Superior temporal gyrus (tissue), 1 donor: ENCODE data around the gene FOXJ1.

ENCODE experiments used
- DNase-seq: peaks from one replicate; pipeline ENCODE4 v3.0.0-alpha.2; 2016; ENCODE audit errors: extremely low spot score

FOXJ1 gene

DNA sequence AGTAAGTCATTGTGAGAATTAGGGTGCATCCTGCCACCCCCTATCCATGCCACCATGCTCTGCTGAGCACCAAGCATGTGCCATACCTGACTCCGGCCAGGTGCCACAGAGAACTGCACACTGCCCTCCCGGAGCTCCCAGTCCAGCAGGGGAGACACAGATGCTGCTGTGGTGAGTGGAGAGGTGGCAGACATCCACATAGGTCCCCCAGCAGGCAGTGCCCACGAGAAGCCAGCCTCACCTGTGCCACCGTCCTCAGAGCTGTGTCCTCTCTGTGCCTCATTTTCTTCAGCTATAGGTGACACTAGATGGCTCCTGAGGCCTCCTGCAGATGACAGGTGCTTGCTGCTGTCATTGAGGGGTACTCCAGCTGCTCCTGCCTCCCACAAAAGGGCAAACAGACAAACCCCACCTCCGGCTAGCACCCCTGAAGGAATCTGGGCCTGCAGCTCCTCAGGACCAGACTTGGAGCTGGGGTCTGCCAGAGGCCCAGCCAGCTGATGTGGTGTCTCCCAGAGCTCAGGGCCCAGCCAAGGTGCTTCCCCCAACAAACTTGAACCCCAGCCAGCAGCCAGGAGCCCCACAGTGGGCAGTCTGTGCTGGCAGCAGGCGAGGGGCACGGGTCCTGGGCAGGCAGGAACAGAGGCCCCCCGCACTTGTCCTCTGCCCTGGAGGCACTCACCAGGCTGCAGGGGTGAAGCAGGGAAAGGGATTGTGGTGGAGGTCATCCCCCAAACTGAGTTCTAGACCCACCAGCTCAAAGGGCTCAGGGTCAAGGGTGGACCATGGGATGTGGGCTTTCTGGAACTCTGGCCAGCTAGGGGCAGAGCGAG lies 17.1 kb downstream of the FOXJ1 start:
- no peak for DNase-seq

DNA sequence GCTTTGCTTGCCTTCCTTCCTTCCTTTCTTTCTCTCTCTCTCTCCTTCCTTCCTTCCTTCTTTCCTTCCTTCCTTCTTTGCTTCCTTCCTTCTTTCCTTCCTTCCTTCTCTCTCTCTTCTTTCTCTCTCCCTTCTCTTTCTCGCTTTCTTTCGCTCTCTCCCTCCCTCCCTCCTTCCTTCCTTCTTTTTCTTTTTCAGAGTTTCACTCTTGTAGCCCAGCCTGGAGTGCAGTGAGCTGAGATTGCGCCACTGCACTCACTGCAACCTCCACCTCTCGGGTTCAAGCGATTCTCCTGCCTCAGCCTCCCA lies 17.9 kb downstream of the FOXJ1 start:
- no peak for DNase-seq

DNA sequence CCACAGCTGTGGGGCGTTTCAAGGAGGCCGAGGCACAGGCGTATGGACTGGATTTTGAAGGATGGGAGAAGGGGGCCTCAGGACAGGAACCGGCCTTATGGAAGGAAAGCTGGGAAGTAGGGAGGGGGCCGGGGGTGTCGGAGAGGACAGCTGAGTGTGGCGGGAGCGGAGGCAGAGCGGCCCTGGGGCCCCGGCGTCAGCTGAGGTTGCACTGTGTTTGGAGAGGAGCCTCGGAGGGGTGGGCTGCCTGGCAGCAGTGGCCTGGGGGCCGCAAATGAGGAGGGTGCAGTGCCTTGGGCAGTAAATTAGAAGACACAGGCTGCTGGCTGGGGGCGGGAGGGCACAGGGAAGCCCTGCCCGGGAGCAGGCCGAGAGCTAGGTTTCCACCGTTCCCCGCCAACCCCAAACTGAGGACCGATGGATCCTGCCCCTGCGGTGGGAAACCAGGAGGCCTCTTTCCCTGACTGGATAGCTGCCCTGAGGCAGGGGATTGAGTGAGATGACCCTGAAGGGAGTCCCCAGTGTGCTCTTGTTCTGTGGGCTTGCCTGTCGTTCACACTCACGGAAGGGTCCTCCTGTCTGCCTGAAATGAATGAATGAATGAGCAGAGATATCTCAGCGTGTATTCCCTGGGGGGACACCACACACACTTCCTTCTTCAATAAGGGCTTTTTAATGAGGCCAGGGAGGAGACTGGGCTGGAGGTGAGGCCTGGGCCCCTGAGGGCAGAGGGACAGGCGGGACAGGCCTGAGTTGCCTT lies 18.4 kb downstream of the FOXJ1 start:
- DNase-seq, result no peak

DNA sequence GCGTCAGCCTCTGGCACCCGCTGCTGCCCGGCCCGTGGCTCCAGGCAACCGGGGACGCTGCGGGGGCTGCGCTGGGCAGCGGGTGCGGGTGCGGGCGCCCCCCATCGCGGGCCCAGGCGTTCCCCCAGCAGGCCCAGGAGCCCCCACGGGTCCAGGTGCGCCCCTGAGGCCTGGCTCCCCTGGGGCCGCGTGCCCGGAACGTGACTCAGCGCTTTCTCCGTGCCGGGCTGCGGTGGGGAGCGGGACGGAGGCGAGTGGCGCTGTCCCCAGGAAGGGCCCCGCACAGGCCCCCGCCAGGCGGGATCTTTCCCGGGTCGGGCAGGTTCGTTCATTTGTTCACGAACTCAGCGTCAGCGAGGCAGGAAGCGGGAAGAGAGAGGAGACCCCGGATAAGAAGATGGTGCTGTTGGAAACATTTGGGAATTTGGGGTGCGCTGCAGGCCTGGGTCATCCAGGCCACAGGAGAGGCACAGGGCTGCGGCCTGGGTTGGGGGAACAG lies 19.1 kb downstream of the FOXJ1 start:
- no peak for DNase-seq

DNA sequence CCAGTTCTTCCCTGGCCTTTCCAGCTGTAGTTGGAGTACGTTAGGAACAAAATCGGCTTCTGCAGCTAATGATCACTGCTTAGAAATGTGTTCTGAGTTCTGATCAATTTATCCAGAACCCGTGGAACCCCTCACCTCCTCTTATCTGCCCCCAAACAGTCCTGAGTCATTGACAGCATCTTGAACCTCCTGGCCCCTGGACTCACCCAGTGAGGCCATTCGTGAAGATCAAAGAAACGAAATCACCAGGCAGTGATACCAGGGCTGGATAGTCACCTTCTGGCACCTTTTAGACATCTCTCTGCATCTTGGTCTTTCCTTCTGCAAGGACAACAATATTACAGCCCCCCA lies 20.4 kb downstream of the FOXJ1 start:
- DNase-seq, result no peak

DNA sequence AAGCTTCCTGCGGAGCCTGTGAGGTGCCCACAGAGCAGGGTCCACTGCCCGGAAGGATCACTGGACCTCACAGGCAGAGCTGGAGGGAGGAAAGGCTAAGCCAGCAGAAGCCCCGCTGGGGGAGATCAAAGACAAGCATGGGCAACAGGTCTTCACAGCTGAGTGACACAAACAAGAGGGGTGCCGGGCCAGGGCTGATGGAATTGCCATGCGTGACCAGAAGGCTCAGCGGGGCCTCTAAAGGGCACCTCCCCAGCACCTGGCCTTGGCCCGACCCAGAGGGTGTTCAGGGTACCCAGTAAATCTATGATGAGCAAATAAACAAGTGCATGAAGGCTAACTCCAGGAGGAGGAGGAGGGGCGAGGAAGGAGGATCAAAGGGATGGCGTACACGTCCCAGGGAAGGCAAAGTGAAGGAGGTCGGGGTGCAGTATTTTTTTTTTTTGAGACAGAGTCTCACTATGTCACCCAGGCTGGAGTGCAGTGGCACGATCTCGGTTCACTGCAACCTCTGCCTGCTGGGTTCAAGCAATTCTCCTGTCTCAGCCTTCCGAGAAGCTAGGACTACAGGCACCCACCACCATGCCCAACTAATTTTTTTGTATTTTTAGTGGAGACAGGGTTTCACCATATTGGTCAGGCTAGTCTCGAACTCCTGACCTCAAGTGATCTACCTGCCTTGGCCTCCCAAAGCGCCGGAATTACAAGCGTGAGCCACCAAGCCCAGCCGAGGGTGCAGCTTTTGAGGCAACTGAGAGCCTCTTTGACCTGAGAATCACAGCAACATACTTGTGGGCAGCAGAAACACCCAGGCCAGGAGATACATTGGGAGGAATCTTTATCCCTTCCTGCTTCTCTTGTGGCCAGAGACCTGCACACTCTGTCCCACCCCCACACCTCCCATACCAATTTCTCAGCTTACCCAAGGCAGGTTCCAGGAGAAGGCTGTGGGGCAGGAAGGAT lies 21.4 kb downstream of the FOXJ1 start:
- DNase-seq, result no peak

DNA sequence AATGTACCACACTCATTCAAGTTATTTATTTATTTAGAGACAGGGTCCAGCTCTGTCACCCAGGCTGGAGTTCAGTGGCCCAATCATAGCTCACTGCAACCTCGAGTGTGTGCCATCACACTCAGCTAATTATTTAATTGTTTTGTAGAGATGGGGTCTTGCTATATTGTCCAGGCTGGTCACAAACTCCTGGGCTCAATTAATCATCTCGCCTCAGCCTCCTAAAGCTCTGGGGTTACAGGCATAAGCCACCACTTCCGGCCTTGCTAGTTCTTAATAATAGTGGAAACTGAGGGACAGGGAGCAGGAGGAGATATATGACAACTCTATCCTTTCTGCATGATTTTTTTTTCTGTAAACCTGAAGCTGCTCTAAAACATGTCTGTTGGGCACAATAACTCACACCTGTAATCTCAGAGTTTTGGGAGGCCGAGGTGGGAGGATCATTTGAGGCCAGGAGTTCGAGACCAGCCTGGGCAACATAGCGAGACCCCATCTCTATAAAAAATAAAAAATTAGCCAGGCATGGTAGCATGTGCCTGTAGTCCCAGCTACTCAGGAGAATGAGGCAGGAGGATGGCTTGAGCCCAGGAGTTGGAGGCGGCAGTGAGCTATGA lies 25.8 kb downstream of the FOXJ1 start:
- DNase-seq, result no peak

DNA sequence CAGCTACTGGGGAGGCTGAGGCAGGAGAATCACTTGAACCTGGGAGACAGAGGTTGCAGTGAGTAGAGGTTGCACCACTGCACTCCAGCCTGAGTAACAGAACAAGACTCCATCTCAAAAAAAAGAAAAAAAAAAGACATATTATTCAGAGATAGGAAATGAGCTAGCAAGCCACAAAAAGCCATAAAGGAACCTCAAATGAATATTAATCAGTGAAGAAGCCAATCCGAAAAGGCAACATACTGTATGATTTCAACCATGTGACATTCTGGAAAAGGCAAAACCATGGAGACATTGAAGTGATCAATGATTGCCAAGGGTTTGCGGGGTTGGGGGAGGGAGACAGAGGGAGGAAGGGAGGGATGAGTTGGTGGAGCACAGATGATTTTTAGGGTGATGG lies 29.1 kb downstream of the FOXJ1 start:
- DNase-seq, result no peak

DNA sequence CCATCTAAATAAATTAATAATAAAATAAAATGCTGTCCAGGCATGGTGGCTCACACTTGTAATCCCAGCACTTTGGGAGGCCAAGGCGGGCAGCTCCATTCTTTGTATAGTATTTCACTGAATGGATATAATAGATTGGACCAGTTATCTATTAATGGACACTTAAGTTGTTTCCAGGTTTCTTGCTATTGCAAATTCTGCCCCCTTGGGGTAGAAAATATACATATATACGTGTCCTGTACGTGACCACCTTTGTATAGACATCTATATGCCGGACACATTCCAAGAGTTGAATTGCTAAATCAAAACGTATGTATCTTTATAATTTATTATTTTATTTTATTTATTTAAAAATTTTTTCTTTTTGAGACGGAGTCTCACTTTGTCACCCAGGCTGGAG lies 33.5 kb downstream of the FOXJ1 start:
- DNase-seq, result no peak

DNA sequence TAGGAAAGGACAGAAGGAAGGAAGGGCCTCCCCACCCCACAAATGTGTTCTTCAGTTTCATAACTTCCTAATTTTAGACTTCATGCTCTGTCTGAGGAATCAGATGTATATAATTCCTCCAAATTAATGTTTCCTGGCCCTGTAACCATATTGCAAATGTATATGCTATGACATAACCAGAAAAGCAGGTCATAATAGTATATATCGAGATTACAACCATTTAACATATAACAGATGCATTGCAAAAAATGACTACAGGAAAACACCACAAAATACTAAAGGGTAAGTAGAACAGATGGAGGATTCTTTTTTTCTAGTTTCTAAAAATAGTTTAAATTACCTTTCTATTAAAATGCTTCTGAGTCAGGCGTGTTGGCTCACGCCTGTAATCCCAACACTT lies 34.3 kb downstream of the FOXJ1 start:
- no peak for DNase-seq

DNA sequence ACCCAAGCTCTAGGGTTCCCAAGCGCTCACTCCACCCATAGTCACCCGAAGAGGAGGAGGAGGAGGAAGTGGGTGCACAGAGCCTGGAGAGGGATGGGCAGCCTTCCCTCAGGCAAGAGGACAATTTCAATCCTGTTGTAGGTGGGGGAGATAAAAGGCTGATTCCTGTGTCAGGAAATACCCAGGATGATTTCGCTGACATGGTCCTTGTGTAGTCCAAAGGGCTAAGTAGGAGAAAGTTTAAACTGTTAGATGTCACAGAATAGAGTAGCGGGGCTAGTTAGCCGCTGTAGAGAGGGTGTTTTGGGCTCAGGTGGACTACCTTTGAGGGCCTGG lies 36.2 kb downstream of the FOXJ1 start:
- DNase-seq, result no peak

DNA sequence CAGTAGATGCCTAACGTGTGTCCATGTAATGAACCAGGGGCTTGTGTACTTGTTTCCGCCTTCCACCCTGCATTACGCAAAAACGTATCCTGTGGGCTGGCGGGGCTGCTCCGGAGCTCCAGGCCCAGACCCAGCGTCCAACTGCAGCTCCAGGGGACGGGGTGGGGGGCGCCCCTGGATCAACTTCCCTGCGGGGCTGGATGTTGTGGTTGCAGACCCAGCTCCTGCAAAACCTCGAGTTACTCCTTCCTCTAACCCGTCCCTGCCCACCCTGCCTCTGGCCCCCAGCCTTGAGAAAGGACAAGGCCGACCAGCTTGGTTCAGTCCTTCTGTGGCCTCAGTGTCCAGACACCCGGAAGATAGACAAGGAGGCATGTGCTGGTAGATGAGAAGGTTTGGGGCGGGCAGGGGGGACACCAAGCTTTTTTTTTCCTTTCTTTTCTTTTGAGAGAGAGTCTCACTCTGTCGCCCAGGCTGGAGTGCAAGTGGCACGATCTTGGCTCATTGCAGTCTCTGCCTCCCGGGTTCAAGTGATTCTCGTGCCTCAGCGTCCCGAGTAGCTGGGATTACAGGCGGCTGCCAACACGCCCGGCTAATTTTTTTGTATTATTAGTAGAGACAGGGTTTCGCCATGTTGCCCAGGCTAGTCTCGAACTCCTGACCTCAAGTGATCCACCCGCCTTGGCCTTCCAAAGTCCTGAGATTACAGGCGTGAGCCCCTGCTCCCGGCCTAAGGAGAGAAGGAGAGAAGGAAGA lies 36.7 kb downstream of the FOXJ1 start:
- DNase-seq, result no peak

DNA sequence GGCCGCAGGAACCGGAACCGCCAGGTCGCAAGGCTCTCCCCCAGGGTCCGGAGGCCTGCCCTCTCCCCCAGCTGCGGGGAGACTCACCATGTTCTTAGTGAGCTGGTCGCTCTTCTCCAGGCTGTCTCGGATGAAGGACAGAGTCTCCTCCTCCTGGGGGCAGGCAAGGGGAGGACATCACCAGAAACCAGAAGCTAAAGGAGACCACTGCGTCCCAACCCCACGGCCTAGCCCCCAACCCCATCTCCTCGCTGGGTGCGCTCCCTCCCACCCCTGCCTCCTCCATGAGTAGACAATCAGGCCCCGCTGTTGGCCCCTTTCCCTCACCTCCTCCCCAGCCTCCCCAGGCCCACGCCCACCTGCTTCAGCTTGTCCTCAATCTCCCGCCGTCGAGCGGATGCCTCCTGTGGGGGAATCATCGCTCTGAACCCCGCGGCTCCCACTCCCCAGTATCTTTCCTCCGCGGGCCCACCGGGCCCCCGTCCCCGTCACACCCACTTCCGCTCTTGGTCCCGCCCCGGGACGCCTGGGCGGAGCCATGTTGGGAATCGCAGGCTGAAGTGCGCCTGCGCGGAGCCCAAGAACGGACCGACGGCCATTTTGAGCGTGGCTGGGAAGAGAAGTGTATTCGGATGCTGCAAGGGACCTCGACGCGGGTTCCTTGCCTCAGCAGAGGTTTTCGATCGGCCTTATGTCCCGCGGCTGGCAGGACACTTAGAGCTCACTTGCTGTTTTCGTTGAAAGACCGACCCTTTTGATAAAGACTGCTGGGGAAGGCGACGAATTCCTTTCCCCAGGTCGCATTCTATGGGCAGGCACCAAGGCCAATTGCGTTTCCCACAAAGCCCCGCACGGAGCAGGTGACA lies 37.5 kb downstream of the FOXJ1 start, which contains the start of gene EXOC7:
TSS of gene EXOC7 (minus strand) at position 514 of the 866 bp plus-strand sequence. CDS start at position 419, 95 bp downstream.
- DNase-seq, result peak; percentile 98

DNA sequence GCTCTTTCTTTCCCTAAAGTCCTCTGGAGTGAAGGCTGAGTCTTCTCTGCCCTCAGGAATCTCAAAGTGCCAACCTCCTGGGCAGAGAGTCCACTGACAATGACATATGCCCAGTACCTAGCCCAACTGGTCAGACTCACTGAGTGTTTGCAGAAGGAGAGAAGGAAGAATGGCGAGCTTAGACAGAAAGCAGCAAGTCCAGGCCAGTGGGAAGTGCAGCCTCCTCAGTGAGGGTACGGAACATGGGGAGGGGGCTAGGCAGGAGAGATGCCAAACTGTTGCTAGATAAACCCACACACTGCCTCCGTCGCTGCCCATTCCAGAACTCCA lies 38.1 kb downstream of the FOXJ1 start:
- DNase-seq, result no peak

DNA sequence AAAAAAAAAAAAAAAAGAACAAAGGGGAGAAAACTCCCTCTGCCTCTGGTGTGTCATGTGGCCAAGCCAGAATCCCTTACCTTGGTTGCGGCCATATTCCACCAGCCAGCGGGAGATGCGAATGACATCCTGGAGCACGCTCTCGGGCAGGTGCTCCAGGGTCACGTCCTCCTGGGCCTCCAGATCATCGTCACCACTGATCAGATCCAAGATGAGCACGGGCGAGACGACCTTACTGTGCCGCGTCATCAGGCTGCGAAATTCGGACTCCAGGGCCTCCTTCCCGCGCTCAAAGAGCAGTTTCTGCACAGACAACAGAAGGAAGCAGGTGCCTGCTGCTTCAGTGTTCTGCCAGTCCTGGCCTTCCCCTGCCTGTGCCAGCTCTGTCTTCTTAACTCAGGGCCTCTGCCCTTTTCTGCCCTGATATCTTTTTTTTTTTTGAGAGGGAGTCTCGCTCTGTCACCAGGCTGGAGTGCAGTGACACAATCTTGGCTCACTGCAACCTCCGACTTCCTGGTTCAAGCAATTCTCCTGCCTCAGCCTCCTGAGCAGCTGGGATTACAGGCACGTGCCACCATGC lies 43.2 kb downstream of the FOXJ1 start:
- no peak for DNase-seq

DNA sequence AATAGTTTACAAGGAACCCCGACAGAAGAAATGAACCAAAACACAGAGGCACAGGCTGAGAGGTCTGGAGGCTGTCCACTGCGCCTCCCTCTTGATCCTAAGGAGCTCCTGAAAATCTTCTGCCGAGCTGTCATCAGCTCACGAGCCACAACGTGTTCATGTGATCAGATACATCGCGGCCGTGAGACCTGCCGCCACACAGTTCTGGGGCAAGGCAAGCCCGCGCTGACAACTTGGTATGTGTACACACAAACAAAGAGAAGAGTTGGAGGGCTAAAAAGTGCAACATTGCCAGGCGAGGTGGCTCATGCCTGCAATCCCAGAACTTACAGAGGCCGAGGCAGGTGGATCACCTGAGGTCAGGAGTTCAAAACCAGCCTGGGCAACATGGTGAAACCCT lies 45.1 kb downstream of the FOXJ1 start:
- no peak for DNase-seq

DNA sequence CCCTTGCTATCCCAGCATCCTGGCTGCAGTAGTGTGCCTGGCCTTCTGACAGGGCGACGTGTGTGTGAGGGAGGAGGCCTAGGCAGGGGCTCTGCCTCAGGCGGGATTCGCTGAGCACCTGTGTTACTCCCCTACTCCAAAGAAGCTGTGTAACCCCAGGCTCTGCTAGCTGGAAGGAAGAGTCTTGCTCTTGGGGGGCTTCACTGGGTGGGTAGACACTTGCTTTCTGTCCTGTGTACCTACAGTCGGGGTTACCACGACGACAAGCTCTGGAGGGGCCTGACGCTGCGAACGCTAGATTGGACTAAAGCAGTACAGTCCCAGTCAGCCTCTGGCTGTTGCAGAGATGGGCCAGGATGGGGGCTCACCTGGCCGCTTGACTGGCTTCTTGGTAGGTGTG lies 47.0 kb downstream of the FOXJ1 start:
- no peak for DNase-seq

DNA sequence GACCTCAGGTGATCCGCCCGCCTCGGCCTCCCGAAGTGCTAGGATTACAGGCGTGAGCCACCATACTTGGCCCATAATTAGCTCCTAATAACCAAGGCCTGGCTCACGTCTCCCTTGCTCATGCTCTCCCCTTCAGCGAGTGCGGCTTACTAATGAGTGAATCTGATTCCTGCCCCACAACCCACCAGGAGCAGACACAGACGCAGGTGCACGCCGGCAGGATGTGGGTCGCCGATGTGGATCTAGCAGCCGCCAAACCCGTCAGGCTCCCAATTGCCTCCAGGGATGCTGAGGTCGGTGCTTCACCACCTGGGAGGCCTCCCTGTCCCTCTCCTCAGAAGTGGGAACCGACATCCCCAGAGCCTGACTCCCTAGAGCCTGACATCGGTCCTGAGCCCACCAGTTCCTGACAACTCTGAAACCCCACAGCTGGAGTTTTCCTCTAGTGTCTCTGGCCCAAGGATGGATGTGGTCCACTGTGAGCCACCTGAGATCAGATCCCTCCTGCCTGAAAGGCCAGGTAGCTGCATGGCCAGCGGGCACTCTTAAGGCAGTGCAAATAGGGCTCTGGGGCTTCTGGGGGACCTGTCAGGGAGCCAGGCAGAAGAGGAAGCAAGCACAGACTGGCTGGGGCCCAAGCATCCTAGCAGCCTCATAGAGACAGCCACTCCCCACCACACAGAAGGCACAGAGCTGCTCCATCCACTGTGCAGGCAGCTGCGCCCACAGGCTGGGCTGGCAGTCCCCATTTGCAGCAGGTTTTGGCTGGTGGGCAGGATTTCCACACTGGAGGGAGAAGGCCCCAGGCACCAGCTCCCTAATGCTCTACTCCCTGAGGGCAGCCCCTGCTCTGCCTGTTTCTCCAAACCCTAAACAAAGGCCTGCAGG lies 48.3 kb downstream of the FOXJ1 start:
- no peak for DNase-seq
